GM23248 (cell line): ENCODE results near the gene BDH1.

ENCODE experiments used
- EZH2 ChIP-seq: fragments of 200-600 bp; sonication (generic); IDR thresholded peaks from 2 replicates; pipeline ENCODE4 v1.6.1; 2018; ENCODE audit warnings: antibody characterized with exemption, mild to moderate bottlenecking; ENCODE audit not compliant: insufficient read depth, poor library complexity, severe bottlenecking
- EZH2phosphoT487 ChIP-seq: fragments of 200-600 bp; sonication (generic); IDR thresholded peaks from 2 replicates; pipeline ENCODE4 v1.6.1; 2018; ENCODE audit warnings: antibody characterized with exemption, moderate library complexity, mild to moderate bottlenecking, low read depth; ENCODE audit not compliant: insufficient read depth

DNA sequence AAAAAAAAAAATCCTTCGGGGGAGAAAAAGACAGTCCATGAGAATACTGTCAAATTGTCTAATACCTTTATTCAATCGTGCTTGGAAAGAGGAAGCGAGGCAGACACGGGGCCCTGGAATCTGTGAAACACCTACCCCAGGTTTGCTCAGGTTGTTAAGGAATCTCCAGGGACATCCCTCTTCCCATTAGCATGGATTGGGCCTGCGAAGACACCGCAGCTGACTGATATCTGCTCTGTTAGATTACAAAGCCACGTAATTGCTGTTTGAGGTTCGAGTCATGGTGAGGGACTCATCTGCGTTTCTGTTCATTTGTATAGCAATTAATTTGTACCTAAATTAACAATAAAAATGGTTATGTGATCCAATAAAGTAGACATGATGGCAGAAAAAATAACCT lies 91.0 kb downstream of the BDH1 start:
- TF ChIP-seq EZH2 (no peak), EZH2phosphoT487 (no peak)
